SJCRH30 (cell line): ENCODE data around the gene ULK1. TPM values are rescaled to one million over a fixed set of nuclear protein-coding genes. Genes with fewer than 3 reads are reported as not detected.

Experiments
- DNase-seq, 2 experiments: peaks; one replicate each; pipeline ENCODE4 v3.0.0-alpha.2; 2015 to 2020
- H3K27ac ChIP-seq: fragments of 250-450 bp; sonication (Bioruptor Pico); 2 replicates; pipeline ENCODE4 v1.5.1; 2020; ENCODE audit warnings: mild to moderate bottlenecking, moderate library complexity
- H3K27me3 ChIP-seq: fragments of 250-450 bp; sonication (Bioruptor Pico); 2 replicates; pipeline ENCODE4 v1.5.1; 2020; ENCODE audit warnings: mild to moderate bottlenecking, moderate library complexity
- H3K36me3 ChIP-seq: fragments of 250-450 bp; sonication (Bioruptor Pico); 2 replicates; pipeline ENCODE4 v1.5.1; 2020; ENCODE audit warnings: mild to moderate bottlenecking, moderate library complexity
- H3K4me1 ChIP-seq: fragments of 250-450 bp; sonication (Bioruptor Pico); 2 replicates; pipeline ENCODE4 v1.5.1; 2020; ENCODE audit warnings: mild to moderate bottlenecking, moderate library complexity
- H3K4me3 ChIP-seq: fragments of 250-450 bp; sonication (Bioruptor Pico); 2 replicates; pipeline ENCODE4 v1.5.1; 2020; ENCODE audit warnings: mild to moderate bottlenecking, moderate library complexity
- H3K9me3 ChIP-seq: fragments of 250-450 bp; sonication (Bioruptor Pico); replicated peaks from 2 replicates; pipeline ENCODE4 v1.5.1; 2020; ENCODE audit warnings: mild to moderate bottlenecking, moderate library complexity
- total RNA-seq: library from RNA; depleted of rRNA; stranded (reverse); fragments of >200 nt; shearing (Covaris generic); gene quantifications from 2 replicates; pipeline ENCODE4 v1.2.3, GENCODE V29; 2014

The ULK1 gene
- total RNA-seq, 1 experiment from 2014 or later, result 7.2 TPM

GRCh38 chr12:131927110-131928079, 33.0 kb downstream of the ULK1 start:
- Histone ChIP-seq H3K9me3 (no peaks in the 10 kb centered on the region), H3K4me3 (no peak overlapping the region), H3K36me3 (peaks cover 12% of the 10 kb centered on the region; the same call in 1 of the 2 replicates), H3K27me3 (no peaks in the 10 kb centered on the region), H3K4me1 (peaks cover 6% of the 10 kb centered on the region; the same call in 1 of the 2 replicates), H3K27ac (no peak overlapping the region)
- no peak for DNase-seq

DNA sequence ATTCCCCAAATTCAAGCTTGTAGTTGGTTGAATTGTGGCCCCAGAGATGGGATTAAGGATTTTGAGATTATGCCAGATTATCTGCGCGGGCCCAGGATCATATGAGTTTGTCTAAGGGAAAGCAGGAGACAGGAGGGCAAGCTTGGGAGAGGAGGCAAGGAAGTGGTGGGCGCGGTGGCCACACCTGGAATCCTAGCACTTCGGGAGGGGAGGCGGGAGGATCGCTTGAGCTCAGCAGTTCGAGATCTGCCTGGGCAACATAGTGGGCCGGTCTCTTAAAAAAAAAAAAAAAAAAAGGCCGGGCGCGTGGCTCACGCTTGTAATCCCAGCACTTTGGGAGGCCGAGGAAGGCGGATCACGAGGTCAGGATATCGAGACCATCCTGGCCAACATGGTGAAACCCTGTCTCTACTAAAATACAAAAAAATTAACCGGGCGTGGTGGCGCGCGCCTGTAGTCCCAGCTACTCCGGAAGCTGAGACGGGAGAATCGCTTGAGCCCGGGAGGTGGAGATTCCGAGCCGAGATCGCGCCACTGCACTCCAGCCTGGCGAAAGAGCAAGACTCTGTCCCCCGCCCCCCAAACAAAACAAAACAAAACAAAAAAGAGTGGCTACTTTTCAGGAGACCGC, 33.8 kb downstream of the ULK1 start:
- H3K4me1 ChIP-seq, result peaks cover 6% of the 10 kb centered on the region; the same call in 1 of the 2 replicates
- peak overlapping the region; percentile 81 for H3K27ac ChIP-seq
- no peaks in the 10 kb centered on the region for H3K27me3 ChIP-seq
- DNase-seq, result peak in 1 of 2 experiments; percentile 22
- H3K9me3 ChIP-seq, result no peaks in the 10 kb centered on the region
- H3K4me3 ChIP-seq, result peak overlapping the region; percentile 99
- H3K36me3 ChIP-seq, result peaks cover 19% of the 10 kb centered on the region

DNA sequence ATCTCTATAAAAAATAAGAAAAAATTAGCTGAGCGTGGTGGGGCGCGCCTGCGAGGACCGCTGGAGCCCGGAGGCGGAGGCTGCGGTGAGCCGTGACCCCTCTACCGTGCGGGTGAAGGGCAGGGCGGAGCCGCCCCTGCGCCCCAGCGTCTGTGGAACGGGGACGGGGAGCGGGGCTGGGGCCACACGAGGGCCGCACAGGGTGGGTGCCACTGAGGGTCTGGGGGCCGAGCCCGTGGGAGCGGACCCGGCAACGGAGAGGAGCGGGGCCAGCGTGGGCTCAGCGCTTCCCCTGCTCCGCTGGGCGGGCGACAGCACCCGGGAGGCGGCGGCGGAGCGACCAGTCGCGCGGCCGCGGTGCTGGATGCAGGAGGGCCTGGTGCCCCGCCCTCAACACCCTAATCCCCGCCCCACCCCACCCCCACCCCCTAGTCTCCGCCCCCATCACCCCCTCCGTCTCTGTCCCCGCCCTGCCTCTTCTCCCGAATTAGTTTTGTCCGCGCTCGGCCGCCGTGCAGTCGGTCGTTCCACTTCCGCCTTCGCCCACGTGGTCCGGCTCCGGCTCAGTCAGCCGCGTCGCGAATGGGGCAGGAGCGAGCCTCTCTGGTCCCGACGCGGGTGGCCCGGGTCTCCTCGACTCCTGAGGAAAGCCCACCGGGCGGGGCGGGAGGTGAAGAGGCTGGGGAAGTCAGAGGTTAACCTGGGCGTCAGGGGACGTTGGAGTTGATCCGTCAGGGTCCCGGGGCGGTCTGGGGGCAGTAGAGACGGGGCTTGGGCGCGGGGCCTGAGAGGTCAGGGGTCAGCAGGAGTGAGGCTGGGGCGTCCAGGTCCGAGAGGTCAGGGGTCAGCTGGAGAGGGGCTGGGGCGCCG, 34.5 kb downstream of the ULK1 start, which contains the start of gene PUS1:
Gene PUS1 (plus strand): TSS at position 566 of the 870 bp plus-strand sequence. CDS start 447 bp downstream, outside the sequence.
- H3K4me1 ChIP-seq, result peaks cover 6% of the 10 kb centered on the region; the same call in 1 of the 2 replicates
- no peaks in the 10 kb centered on the region for H3K9me3 ChIP-seq
- H3K36me3 ChIP-seq, result peaks cover 26% of the 10 kb centered on the region
- DNase-seq, result peak; percentile 94
- H3K27me3 ChIP-seq, result no peaks in the 10 kb centered on the region
- H3K27ac ChIP-seq, result peak within 1 kb of the TSS; percentile 81
- H3K4me3 ChIP-seq, result peak within 1 kb of the TSS; percentile 99

GRCh38 chr12:131929581-131930456, 35.4 kb downstream of the ULK1 start:
- Histone ChIP-seq H3K36me3 (peaks cover 33% of the 10 kb centered on the region), H3K27ac (peak overlapping the region; percentile 81), H3K4me3 (peak overlapping the region; percentile 99), H3K9me3 (no peaks in the 10 kb centered on the region), H3K4me1 (peaks cover 3% of the 10 kb centered on the region; the same call in 1 of the 2 replicates), H3K27me3 (no peaks in the 10 kb centered on the region)
- peak in 1 of 2 experiments; percentile 26 for DNase-seq

DNA sequence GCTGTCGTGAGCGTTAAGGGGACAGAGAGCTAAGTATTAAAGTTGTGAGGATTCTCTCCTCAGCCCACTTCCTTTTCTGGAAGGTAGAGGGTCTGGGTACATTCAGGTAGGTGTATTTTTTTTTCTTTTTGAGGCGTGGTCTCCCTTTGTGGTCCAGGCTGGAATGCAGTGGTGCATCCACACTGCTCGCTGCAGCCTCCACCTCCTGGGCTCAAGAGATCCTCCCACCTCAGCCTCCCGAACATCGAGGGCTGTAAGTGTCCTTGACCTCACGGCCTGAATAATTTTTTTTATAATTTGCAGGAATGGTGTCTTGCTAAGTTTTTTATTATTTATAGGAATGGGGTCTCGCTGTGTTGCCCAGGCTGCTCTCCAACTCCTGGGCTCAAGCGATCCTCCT, 36.1 kb downstream of the ULK1 start:
- H3K9me3 ChIP-seq, result no peaks in the 10 kb centered on the region
- H3K4me1 ChIP-seq, result no peaks in the 10 kb centered on the region
- no peaks in the 10 kb centered on the region for H3K27me3 ChIP-seq
- peaks cover 38% of the 10 kb centered on the region for H3K36me3 ChIP-seq
- no peak for DNase-seq
- peak overlapping the region; percentile 99 for H3K4me3 ChIP-seq
- H3K27ac ChIP-seq, result no peak overlapping the region

- H3K4me1 ChIP-seq, result no peaks in the 10 kb centered on the region
- H3K27me3 ChIP-seq, result no peaks in the 10 kb centered on the region
- no peaks in the 10 kb centered on the region for H3K9me3 ChIP-seq
- peaks cover 45% of the 10 kb centered on the region for H3K36me3 ChIP-seq
- no peak for DNase-seq
- H3K4me3 ChIP-seq, result no peak overlapping the region
- no peak overlapping the region for H3K27ac ChIP-seq
Measured at GRCh38 chr12:131933387-131933786, 39.0 kb downstream of the ULK1 start.

- no peak overlapping the region for H3K4me3 ChIP-seq
- DNase-seq, result no peak
- H3K36me3 ChIP-seq, result peaks cover 46% of the 10 kb centered on the region
- no peaks in the 10 kb centered on the region for H3K4me1 ChIP-seq
- no peaks in the 10 kb centered on the region for H3K9me3 ChIP-seq
- H3K27ac ChIP-seq, result no peak overlapping the region
- no peaks in the 10 kb centered on the region for H3K27me3 ChIP-seq
Measured at GRCh38 chr12:131934535-131934934, 40.1 kb downstream of the ULK1 start.

- no peak for DNase-seq
- Histone ChIP-seq H3K27me3 (no peaks in the 10 kb centered on the region), H3K9me3 (no peaks in the 10 kb centered on the region), H3K27ac (no peak overlapping the region), H3K36me3 (peaks cover 48% of the 10 kb centered on the region), H3K4me1 (no peaks in the 10 kb centered on the region), H3K4me3 (no peak overlapping the region)
Measured at GRCh38 chr12:131938082-131938481, 43.7 kb downstream of the ULK1 start.

- H3K27me3 ChIP-seq, result no peaks in the 10 kb centered on the region
- no peak overlapping the region for H3K4me3 ChIP-seq
- no peak overlapping the region for H3K27ac ChIP-seq
- H3K36me3 ChIP-seq, result peaks cover 48% of the 10 kb centered on the region
- no peak for DNase-seq
- no peaks in the 10 kb centered on the region for H3K9me3 ChIP-seq
- no peaks in the 10 kb centered on the region for H3K4me1 ChIP-seq
Measured at GRCh38 chr12:131939007-131939406, 44.6 kb downstream of the ULK1 start.

- Histone ChIP-seq H3K9me3 (no peaks in the 10 kb centered on the region), H3K4me3 (no peak overlapping the region), H3K27me3 (no peaks in the 10 kb centered on the region), H3K36me3 (peaks cover 43% of the 10 kb centered on the region), H3K4me1 (no peaks in the 10 kb centered on the region), H3K27ac (no peak overlapping the region)
- DNase-seq, result no peak
Measured at GRCh38 chr12:131940141-131940547, 45.7 kb downstream of the ULK1 start.

DNA sequence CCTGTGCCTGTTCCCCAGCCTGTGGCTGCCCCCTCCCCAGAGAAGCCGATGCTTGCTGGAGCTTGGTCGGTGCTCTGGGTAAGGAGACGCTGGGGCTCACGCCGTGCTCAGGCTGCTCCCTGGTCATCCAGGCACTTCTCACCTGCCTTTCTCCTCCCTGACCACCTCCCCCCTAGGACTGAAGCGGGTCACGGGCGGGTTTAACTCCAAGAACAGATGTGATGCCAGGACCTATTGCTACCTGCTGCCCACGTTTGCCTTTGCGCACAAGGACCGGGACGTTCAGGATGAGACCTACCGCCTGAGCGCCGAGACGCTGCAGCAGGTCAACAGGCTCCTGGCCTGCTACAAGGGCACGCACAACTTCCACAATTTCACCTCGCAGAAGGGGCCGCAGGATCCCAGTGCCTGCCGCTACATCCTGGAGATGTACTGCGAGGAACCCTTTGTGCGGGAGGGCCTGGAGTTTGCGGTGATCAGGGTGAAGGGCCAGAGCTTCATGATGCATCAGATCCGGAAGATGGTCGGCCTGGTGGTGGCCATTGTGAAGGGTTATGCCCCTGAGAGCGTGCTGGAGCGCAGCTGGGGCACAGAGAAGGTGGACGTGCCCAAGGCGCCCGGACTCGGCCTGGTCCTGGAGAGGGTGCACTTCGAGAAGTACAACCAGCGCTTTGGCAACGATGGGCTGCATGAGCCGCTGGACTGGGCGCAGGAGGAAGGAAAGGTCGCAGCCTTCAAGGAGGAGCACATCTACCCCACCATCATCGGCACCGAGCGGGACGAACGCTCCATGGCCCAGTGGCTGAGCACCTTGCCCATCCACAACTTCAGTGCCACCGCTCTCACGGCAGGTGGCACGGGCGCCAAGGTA, 46.9 kb downstream of the ULK1 start:
- Histone ChIP-seq H3K4me1 (no peaks in the 10 kb centered on the region), H3K27ac (no peak overlapping the region), H3K9me3 (no peaks in the 10 kb centered on the region), H3K36me3 (peaks cover 34% of the 10 kb centered on the region), H3K4me3 (no peak overlapping the region), H3K27me3 (no peaks in the 10 kb centered on the region)
- DNase-seq, result no peak

GRCh38 chr12:131941987-131942341, 47.5 kb downstream of the ULK1 start:
- no peaks in the 10 kb centered on the region for H3K27me3 ChIP-seq
- no peak overlapping the region for H3K4me3 ChIP-seq
- H3K9me3 ChIP-seq, result no peaks in the 10 kb centered on the region
- H3K36me3 ChIP-seq, result peaks cover 34% of the 10 kb centered on the region
- DNase-seq, result no peak
- H3K4me1 ChIP-seq, result no peaks in the 10 kb centered on the region
- no peak overlapping the region for H3K27ac ChIP-seq

DNA sequence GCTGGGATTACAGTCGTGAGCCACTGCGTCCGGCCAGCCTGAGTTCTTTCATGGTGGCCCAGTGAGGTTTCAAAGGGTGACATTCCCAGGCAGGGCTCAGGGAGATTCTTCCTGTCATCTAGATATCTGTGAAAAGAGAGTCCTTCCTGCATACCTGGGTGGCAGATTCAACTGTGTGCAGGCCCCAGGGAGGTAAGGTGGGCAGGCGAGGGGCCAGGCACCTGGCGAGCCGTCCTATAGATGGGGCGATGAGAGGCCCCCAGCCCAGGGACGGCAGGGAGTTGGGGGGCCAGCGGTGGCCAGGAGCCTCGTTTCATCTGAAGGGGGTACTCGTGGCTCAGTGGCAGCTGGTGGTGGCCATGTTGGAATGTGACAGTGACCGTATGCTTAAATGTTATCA, 48.2 kb downstream of the ULK1 start:
- Histone ChIP-seq H3K36me3 (peaks cover 34% of the 10 kb centered on the region), H3K9me3 (no peaks in the 10 kb centered on the region), H3K27ac (no peak overlapping the region), H3K27me3 (no peaks in the 10 kb centered on the region), H3K4me1 (no peaks in the 10 kb centered on the region), H3K4me3 (no peak overlapping the region)
- DNase-seq, result no peak
